Pancreas (tissue), 10 donors: ENCODE data around the gene FKBP5. TPM values are rescaled to one million over a fixed set of nuclear protein-coding genes. Genes with fewer than 3 reads are reported as not detected.
"Not testable (repeated sequence)": the region's sequence is repeated elsewhere in the genome, so short reads cannot be mapped to it uniquely, and the experiment has no call there.

Experiments
- ATAC-seq, 4 donors: fragments of 200-7000 bp; cut with Tn5 transposase; one replicate each; pipeline versions ENCODE4 v1.8.0 to v1.9.1; 2020; ENCODE audit warnings: mild to moderate bottlenecking in 4 of 4, moderate library complexity in 4 of 4
- DNase-seq, 6 donors: peaks; one replicate each; pipeline ENCODE4 v3.0.0-alpha.2; 2020
- FAIRE-seq: peaks from 2 replicates; lab custom pipeline; 2012; peaks lifted over from hg19 to GRCh38; lab: Jason Lieb, UNC
- H3K27ac ChIP-seq, 4 donors: fragments of 200-600 bp; sonication (generic); 1 replicate in 3 of 4; 2 replicates in 1 of 4; pipeline versions ENCODE4 v1.5.0 to v1.8.0; 2020
- H3K27me3 ChIP-seq, 4 donors: fragments of 200-600 bp; one replicate each; pipeline ENCODE4 v1.8.0; 2021
- H3K36me3 ChIP-seq, 3 donors: fragments of 200-600 bp; sonication (generic) in 1 of 3; one replicate each; pipeline versions ENCODE4 v1.5.0 to v1.8.0; 2020 to 2021
- H3K4me1 ChIP-seq, 3 donors: fragments of 200-600 bp; one replicate each; pipeline ENCODE4 v1.8.0; 2021
- H3K4me3 ChIP-seq, 4 donors: fragments of 200-600 bp; sonication (generic) in 2 of 4; one replicate each; pipeline versions ENCODE4 v1.5.0 to v1.8.0; 2020 to 2021
- H3K9me3 ChIP-seq, 4 donors: fragments of 200-600 bp; one replicate each; pipeline ENCODE4 v1.8.0; 2021
- CTCF ChIP-seq, 4 donors: fragments of 200-600 bp; sonication (generic) in 3 of 4; IDR thresholded peaks; one replicate each; pipeline versions ENCODE4 v1.5.0 to v1.8.0; 2021; ENCODE audit warnings: antibody characterized with exemption in 4 of 4
- WGBS, 2 donors: extraction: QIAGEN DNeasy Blood & Tissue Kit; methylation state at CpG; one replicate each; pipeline ENCODE4 v1.1.7; 2013; 5-methylcytosine and 5-hydroxymethylcytosine counted together
- intact Hi-C, 3 donors: fragments of 100-400 bp; cut with DNase I; formaldehyde crosslinking; loops; one replicate each; pipeline versions ENCODE4 v1.11.1 to v1.14.2; 2022
- polyA plus RNA-seq, 2 donors: library from polyadenylated mRNA; stranded (reverse); fragments of 200-250 nt; gene quantifications; one replicate each; pipeline ENCODE4 v1.2.3, GENCODE V29; 2013
- total RNA-seq, 6 donors: library from RNA; stranded (reverse); fragmentation: NEBNext Ultra II Directional in 4 of 6; extraction: Animal tissue kit (Norgen Biotek cat#: 25700) in 4 of 6; gene quantifications; one replicate each; pipeline versions ENCODE4 v1.2.1 to v1.2.4, GENCODE V29; 2021 to 2023
- donor health status: healthy with polysubstance abuse.
- donor health status: DM: no; HTN: no; CAD: no; lungs with moderate emphysema.
- donor health status: DM: no; HTN: no; CAD: no.
- donor health status: control.
- donor health status: control.
- donor health status: Bipolar disorder and iron deficiency.
- donor health status: DM: yes; HTN: yes; CAD: no.
- donor health status: DM: no; HTN: no; CAD: no.
- donor health status: DM: no; HTN: no; CAD: no.
- donor health status: DM: yes; HTN: yes; CAD: no.

The FKBP5 gene
- total and polyA plus RNA-seq, 8 donors = 13.0 to 78.4 (median 50.3) TPM

- no peaks in the 10 kb centered on the region for H3K27me3 ChIP-seq
- no peaks in the 10 kb centered on the region for H3K36me3 ChIP-seq
- DNase-seq (peak; percentile 52 to 86 (median 70)), ATAC-seq (peak in 2 of 4 donors; percentile 11 to 20), FAIRE-seq (no peak)
- TF ChIP-seq CTCF (IDR thresholded peaks at IDR 0.05) = no peak
- intact Hi-C loops = loop anchor here in 2 of 3 donors (5.0 kb wide), 4 partner anchors 48 to 213 kb away; partner anchors contain the start of gene FKBP5 (in 1 of the 2)
- peaks cover 37 to 42% (median 40%) of the 10 kb centered on the region in 3 donors for H3K4me1 ChIP-seq
- no peak overlapping the region for H3K4me3 ChIP-seq
- WGBS, 2 donors = 52 to 61% methylated on average over 3 of the region's 3 CpGs
- no peaks in the 10 kb centered on the region for H3K9me3 ChIP-seq
- H3K27ac ChIP-seq = no peak overlapping the region
Measured at GRCh38 chr6:35735452-35735851, 46.7 kb upstream of the FKBP5 start.

GRCh38 chr6:35734319-35734718 is 45.6 kb upstream of the FKBP5 start:
- FAIRE-seq, H3K27me3 ChIP-seq, intact Hi-C loops, H3K9me3 ChIP-seq, H3K36me3 ChIP-seq, ATAC-seq, H3K4me3 ChIP-seq: not testable (repeated sequence)
- peak in 1 of 6 donors; percentile 38 for DNase-seq
- WGBS, 2 donors = 93 to 97% methylated on average over 12 of the region's 12 CpGs
- Histone ChIP-seq H3K4me1 (peaks cover 42 to 50% (median 48%) of the 10 kb centered on the region in 3 donors), H3K27ac (peak overlapping the region; percentile 46 to 96 (median 89))

- FAIRE-seq (no peak), DNase-seq (peak in 5 of 6 donors; percentile 59 to 82 (median 72)), ATAC-seq (peak; percentile 9 to 57 (median 38))
- Histone ChIP-seq H3K36me3 (no peaks in the 10 kb centered on the region), H3K27me3 (no peaks in the 10 kb centered on the region), H3K4me1 (peaks cover 48 to 57% (median 55%) of the 10 kb centered on the region in 3 donors), H3K9me3 (no peaks in the 10 kb centered on the region), H3K4me3 (no peak overlapping the region), H3K27ac (peak overlapping the region; percentile 25 to 96 (median 89))
- no peak for TF ChIP-seq CTCF (IDR thresholded peaks at IDR 0.05)
- intact Hi-C loops = no loop called here
- 43 to 46% methylated on average over 8 of the region's 8 CpGs for WGBS, 2 donors
Measured at GRCh38 chr6:35733633-35734032, 44.9 kb upstream of the FKBP5 start.

DNA sequence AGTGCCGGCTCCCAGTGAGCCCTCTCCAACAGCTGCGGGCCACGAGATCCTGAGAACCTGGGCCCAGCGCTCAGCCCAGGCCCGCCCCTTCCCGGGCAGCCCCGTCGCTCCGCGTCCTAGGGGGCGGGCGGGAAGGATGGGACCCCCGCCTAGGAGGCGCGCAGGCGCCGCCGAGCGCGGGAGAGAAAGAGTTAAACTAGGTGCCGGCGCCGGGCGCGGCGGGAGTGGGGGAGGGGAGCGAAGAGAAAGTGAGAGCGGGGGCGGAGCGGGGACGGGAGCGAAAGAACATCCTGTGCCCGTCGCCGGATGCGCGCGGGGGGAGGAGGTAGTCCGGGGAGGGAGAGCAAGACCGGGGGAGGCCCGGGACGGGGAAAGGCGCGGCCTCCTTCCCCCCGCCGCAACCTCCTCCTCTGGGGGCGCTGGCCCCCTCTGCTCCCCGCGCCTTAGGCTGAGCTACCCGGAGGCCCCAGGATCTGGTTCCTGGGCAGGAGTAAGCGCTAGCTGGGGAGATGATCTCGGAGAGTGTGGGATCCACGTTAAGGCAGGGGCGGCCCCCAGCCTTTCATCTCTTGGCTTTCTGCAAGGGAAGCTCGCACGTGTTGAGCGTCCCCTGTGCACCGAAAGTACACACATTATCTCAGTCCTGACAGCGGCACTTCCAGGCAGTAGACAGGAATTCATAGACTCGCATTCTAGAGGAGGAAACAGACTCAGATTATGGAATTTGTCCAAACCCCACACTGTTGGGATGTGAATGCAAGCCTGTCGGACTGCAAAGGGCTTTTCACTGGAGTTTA is 43.2 kb upstream of the FKBP5 start:
- Histone ChIP-seq H3K27ac (peak overlapping the region; percentile 88 to 96 (median 92)), H3K4me3 (peak overlapping the region; percentile 29 to 75 (median 57)), H3K27me3 (no peaks in the 10 kb centered on the region), H3K36me3 (no peaks in the 10 kb centered on the region), H3K4me1 (peaks cover 50 to 68% (median 66%) of the 10 kb centered on the region in 3 donors), H3K9me3 (no peaks in the 10 kb centered on the region)
- TF ChIP-seq CTCF (IDR thresholded peaks at IDR 0.05) = no peak
- DNase-seq (peak; percentile 94 to 98 (median 96)), ATAC-seq (peak; percentile 64 to 74 (median 67)), FAIRE-seq (no peak)
- intact Hi-C loops = no loop called here
- WGBS, 2 donors = 1% methylated on average over 45 to 61 of the region's 61 CpGs

DNA sequence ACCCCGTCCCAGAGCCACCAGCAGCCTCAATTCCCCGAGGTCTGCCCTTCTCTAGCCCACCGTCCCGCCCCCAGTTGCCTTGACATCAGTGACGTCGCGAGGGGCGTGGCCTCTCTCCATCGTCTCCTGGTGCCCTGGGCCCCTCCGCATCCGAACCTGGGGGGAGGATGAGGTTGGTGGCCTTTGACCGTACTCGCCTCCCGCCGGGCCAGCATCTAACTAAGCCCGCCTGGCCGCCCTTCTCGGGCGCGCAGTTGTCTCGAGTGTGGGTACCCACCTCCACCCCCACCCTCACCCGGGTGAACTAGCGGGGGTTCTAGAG is 42.7 kb upstream of the FKBP5 start:
- 1 to 2% methylated on average over 17 to 23 of the region's 23 CpGs for whole genome bisulfite sequencing, 2 donors
- Histone ChIP-seq H3K27me3 (no peaks in the 10 kb centered on the region), H3K4me1 (peaks cover 50 to 72% (median 69%) of the 10 kb centered on the region in 3 donors), H3K36me3 (no peaks in the 10 kb centered on the region), H3K27ac (peak overlapping the region; percentile 88 to 96 (median 92)), H3K4me3 (peak overlapping the region; percentile 29 to 75 (median 57)), H3K9me3 (no peaks in the 10 kb centered on the region)
- peak; percentile 6 to 34 (median 20) for ATAC-seq
- no peak for TF ChIP-seq CTCF (IDR thresholded peaks at IDR 0.05)
- no peak for FAIRE-seq
- peak; percentile 76 to 93 (median 87) for DNase-seq
- intact Hi-C loops = no loop called here
